Measurements from ENCODE around the gene PPAN. TPM values are rescaled to one million over a fixed set of nuclear protein-coding genes. Genes with fewer than 3 reads are reported as not detected.

PPAN gene
- total RNA-seq, 1 donor from 2014 or later, result 45.3 TPM

- FAIRE-seq (no peak), DNase-seq (ENCODE audit: low read depth) (no peak)
- Histone ChIP-seq H3K27me3 (ENCODE audit: control insufficient read depth, insufficient read depth, low read length) (no peaks in the 10 kb centered on the region), H3K36me3 (ENCODE audit: control insufficient read depth, insufficient read depth, low read length) (peaks cover 33% of the 10 kb centered on the region), H3K4me3 (ENCODE audit: low read depth, low read length) (no peak overlapping the region)
- no peak for TF ChIP-seq CTCF (IDR thresholded peaks at IDR 0.05; ENCODE audit: insufficient read depth, low read length, severe bottlenecking)
Measured at GRCh38 chr19:10137751-10138682, 31.9 kb downstream of the PPAN start.

DNA sequence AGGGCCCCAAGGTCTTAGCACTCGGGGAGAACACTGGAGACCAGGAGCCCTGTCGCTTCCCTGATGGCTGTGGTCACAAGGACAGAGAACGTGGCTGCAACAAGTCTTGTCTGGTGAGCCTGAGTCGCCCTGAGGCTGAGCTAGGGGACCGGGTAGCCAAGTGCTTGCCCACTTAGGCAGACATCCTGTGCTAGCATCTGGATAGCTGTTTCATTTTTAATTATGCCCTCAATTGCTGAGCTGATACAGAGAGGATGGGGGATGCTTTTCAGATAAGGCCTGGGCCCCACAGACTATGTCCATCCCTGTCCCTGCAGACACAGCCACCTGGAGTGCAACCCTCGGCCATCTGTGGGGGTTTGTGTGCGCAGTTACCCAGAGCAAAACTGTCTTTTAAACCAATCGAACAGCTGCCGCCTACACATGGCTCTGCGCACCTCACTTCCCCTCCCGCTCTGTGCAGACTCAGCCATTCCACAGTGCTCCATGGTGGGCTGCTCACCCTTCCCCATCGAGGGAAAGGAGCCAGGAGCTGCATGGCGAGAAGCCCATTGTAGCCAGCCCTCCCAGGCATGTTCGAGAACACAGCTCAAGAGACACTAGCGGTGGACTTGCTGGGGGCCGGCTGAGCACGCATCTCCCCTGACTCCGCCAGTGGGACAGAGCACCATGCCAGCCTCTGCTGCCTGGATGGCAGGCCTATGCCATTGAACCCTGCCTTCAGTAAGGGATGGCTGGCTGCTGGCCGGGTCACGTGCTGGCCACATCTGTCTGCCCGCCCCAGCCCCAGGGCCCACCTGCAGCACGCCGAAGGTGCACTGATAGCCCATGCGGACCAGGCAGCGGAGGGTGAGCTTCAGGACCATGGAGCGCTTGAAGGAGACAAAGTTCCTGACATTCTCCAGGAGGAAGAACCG, 33.0 kb downstream of the PPAN start:
- no peak for TF ChIP-seq CTCF (IDR thresholded peaks at IDR 0.05; ENCODE audit: insufficient read depth, low read length, severe bottlenecking)
- Histone ChIP-seq H3K4me3 (ENCODE audit: low read depth, low read length) (no peak overlapping the region), H3K36me3 (ENCODE audit: control insufficient read depth, insufficient read depth, low read length) (peaks cover 37% of the 10 kb centered on the region), H3K27me3 (ENCODE audit: control insufficient read depth, insufficient read depth, low read length) (no peaks in the 10 kb centered on the region)
- FAIRE-seq, result no peak
- no peak for DNase-seq (ENCODE audit: low read depth)

- DNase-seq (ENCODE audit: low read depth) (no peak), FAIRE-seq (no peak)
- no peak for TF ChIP-seq CTCF (IDR thresholded peaks at IDR 0.05; ENCODE audit: insufficient read depth, low read length, severe bottlenecking)
- Histone ChIP-seq H3K4me3 (ENCODE audit: low read depth, low read length) (no peak overlapping the region), H3K36me3 (ENCODE audit: control insufficient read depth, insufficient read depth, low read length) (peaks cover 40% of the 10 kb centered on the region), H3K27me3 (ENCODE audit: control insufficient read depth, insufficient read depth, low read length) (no peaks in the 10 kb centered on the region)
Measured at GRCh38 chr19:10139952-10140351, 33.8 kb downstream of the PPAN start.

DNA sequence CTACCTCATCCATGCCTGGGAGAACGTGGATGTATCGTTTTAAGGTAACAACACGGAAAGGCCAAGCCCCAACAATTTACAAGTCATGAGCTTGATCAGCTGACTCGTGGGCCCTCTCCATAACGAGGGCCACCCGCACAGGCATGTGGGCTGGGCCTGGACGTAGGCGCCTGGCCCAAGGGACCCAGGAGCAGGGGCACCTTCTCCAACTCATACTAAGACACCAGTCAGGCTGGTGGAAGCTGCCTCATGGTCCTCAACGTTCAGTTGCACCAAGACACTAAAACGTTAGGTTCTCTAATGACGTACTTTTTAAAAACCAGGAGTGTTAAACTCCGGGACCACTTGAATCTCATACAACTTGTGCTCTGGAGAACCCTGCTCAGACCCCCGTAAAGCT, 35.3 kb downstream of the PPAN start:
- no peaks in the 10 kb centered on the region for H3K27me3 ChIP-seq (ENCODE audit: control insufficient read depth, insufficient read depth, low read length)
- DNase-seq (ENCODE audit: low read depth), result no peak
- no peak overlapping the region for H3K4me3 ChIP-seq (ENCODE audit: low read depth, low read length)
- no peak for FAIRE-seq
- H3K36me3 ChIP-seq (ENCODE audit: control insufficient read depth, insufficient read depth, low read length), result peaks cover 48% of the 10 kb centered on the region
- no peak for TF ChIP-seq CTCF (IDR thresholded peaks at IDR 0.05; ENCODE audit: insufficient read depth, low read length, severe bottlenecking)

DNA sequence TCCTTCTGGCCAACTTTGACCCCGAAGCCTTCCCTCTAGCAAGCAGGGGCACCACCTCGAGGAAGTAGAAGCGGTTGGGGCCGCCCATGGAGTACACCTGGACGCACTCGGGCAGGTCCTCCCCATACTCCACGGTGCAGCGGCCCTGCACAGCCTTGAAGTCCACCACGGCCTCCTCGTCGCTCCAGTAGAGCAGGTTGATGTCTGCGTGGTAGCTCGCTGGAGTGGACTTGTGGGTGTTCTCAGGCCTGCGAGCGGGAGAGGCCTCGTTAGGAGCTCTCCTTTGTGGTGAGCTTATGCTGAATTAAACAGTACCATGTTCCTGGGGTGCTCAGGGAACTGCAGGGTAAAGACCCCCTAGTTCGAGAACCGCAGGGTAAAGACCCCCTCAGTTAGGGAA, 35.8 kb downstream of the PPAN start:
- no peak for TF ChIP-seq CTCF (IDR thresholded peaks at IDR 0.05; ENCODE audit: insufficient read depth, low read length, severe bottlenecking)
- Histone ChIP-seq H3K36me3 (ENCODE audit: control insufficient read depth, insufficient read depth, low read length) (peaks cover 46% of the 10 kb centered on the region), H3K27me3 (ENCODE audit: control insufficient read depth, insufficient read depth, low read length) (no peaks in the 10 kb centered on the region), H3K4me3 (ENCODE audit: low read depth, low read length) (no peak overlapping the region)
- FAIRE-seq, result no peak
- DNase-seq (ENCODE audit: low read depth), result no peak

Measured in bronchial epithelial cell (primary cell).